ENCODE measurements around the gene PRR20A. TPM values are rescaled to one million over a fixed set of nuclear protein-coding genes. Genes with fewer than 3 reads are reported as not detected.

PRR20A gene
- total RNA-seq, 3 donors from 2014 or later, result not detected

Other genes starting within 250 kb of the PRR20A start
- gene PRR20B, start 6.6 kb downstream of the PRR20A start, total RNA-seq, result not detected
- not detected for gene PRR20C, start 13.1 kb downstream of the PRR20A start, total RNA-seq
- gene PRR20D, start 19.7 kb downstream of the PRR20A start, total RNA-seq, result not detected
- gene PRR20E, start 26.3 kb downstream of the PRR20A start, total RNA-seq, result not detected